Cerebellar nuclear complex (tissue), 1 donor: ENCODE results near the gene WRAP73.

Experiments used
- DNase-seq, 2 experiments: peaks; one replicate each; lab custom pipeline; 2025; lab: John Stamatoyannopoulos, UW

The WRAP73 gene

DNA sequence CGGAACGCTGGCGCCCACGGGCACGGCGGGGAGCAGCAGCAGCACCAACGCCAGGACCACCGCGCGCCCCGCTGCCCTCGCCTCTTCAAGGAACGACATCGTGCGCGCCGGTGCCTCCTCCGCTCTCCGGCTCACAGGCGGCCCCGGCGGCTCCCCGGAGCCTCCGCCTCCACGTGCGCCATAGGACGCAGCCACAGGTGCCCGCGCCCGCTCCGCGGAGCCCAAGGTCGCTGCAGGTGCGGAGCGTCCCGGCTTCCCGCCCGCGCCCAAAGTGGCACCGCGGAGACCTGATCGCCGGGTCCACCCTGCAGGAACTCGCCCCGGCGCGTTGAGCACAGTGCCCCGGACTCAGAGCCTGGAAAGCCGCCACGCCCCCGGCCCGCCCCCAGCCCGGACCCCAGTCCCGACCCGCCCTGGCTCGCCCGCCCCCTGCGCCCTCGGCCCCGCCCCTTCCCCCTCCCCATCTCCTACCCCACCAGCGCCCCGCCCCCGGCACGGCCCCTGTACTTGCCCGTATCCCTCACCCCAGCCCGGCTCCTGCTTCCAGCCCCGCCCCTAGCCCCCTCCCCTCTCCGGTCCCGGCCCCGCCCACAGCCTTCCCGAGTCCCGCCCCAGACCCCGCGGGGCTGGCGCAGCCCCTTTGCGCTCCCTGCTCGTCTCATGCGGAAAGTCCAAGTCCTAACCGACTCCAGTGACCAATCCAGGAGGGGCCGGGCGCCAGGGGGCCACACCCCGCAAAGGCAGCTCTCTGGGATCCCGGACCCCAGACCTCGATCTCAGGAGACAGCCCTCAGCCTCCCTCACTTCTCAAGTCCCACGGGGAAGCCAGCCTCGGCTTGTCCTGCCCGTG, 38.5 kb downstream of the WRAP73 start, which contains the start of gene MEGF6:
TSS of gene MEGF6 (minus strand) at position 339 of the 850 bp plus-strand sequence. CDS start at position 99, 240 bp downstream.
- no peak for DNase-seq

- DNase-seq = no peak
These were observed 39.3 kb downstream of the WRAP73 start for GRCh38 chr1:3610527-3611169.

DNA sequence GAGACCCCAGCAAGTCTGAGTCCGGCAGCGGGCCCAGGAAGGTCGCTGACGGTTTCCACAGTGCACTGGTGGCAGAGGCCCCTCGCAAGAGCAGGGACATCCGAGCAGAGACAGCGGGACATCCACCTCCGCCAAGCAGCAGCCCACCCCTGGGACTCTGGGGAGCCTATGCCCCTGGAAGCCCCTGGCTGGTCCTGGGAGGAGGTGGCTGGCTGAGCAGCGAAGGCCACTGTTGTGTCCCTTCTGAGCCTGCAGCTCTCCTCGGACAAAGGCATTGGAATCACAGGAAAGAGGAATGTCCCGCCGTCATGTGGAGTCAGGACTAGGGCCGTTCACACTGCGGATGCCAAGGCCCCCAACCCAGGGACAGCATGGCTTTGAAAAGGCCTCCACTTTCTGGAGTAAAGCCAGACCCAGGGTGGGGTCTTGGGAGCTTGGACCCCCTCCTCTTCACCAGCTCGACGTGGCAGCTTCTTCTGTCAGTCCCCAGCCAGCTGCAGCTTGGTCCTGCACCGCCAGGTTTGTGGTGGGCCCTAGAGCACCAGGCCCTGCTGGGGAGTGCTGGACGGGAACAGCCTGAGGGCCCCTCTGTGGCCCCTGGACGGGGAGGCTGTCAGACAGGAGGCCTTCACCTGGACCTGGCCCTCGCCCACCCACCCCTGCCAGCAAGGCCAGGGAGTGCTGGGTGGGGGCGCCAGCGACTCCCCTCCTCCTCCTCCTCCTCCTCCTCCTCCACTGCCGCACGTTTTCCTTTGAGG, 40.0 kb downstream of the WRAP73 start:
- DNase-seq = no peak

DNA sequence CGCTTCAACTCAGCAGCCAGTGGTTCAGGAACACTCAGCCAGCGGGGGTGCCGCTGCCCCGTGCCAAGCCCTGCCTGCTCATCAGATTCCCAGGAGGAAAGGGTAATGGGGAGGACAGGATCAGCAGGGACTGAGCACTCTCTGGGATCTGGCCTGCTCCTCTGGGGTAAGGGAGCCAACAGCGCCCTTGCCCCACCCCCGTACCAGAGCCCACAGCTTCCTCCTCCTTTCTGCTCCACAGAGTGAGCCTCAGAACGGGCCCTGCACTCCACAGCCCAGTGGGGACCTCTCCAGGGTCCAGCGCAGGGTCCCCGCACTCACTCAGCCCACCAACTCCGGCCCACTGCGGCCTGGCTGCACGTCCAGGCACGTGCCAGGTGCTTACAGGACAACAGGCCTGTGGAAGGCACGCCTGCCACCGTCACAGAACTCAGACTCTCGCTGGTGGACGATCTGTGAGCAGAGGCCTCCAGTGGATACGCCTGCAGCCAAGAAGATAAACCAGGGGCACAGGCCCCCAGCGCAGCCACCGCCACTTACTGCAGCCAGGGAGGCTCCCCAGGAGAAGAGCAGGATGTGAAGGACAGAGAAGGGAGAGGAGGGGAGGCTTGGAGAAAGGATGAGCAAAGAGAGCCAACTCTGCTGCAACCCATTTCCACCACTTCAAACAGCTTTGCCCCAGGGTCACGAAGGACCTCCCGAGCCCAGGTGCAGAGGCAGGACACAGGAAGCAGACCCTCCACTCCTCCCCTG, 40.7 kb downstream of the WRAP73 start:
- DNase-seq = no peak

- DNase-seq = no peak
These were observed 41.7 kb downstream of the WRAP73 start for GRCh38 chr1:3608154-3608553.

DNA sequence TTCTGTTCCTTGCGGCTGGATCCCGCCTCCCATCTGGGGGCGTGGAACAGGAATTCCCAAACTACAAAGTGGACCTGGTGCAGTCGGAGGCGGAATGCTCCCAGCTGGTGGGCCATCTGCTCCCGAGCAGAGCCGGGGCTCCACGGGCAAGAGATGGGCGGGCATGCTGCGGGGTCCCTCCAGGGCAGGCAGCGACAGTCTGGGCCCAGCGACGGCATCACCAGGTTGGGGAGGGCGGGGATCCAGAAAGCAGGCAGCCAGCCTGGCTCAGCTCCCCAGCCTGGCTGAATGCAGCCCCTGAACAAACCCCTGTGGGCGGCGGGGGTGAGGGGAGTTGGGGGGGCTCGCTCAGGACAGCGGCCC, 42.2 kb downstream of the WRAP73 start:
- no peak for DNase-seq

GRCh38 chr1:3606779-3607702, 42.9 kb downstream of the WRAP73 start:
- DNase-seq = no peak

GRCh38 chr1:3604997-3605823, 44.7 kb downstream of the WRAP73 start:
- DNase-seq = no peak

DNA sequence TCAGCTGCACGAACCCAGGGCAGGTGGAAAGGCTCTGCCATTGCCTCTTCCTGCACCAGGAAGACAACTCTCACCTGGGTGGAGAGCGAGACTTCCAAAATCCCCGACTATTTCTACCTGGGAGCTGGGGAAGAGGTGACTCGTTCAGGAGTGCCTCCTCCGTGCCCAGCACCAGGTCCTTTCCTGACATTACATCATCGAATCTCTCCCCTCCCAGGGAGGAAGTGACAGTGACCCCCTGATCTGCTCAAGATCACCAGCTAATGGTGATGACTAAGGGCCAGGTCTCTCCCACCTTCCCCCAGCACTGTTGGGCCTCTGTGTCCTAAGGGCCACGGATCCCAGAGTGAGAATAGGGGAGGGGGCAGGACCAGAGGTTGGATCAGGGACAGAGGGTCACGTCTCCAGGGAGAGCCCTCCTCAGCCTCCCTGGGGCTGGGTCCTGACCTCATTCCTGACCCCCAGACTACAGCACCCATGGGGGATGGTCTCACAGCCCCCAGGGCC, 45.4 kb downstream of the WRAP73 start:
- no peak for DNase-seq

GRCh38 chr1:3603571-3604467, 46.1 kb downstream of the WRAP73 start:
- DNase-seq = no peak

DNA sequence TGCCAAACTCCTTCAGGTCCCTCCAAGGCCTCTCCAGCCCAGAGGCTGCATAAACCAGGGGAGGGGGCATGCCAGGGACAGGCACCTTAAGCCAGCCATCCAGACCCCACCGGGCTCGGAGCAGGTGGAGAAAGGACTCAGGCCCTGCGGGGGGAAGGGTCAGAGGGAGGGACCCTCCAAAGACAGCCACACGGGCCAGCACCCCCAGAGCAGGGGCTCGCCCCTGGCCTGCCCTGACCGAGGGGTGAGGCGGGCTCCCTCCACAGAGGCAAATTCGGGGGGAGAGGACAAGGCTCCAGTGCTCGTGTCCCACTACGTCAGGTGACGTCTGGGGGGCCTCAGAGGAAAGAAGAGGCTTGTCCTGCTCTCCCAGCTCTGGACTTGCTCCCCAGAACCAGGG, 46.7 kb downstream of the WRAP73 start:
- DNase-seq = no peak

DNA sequence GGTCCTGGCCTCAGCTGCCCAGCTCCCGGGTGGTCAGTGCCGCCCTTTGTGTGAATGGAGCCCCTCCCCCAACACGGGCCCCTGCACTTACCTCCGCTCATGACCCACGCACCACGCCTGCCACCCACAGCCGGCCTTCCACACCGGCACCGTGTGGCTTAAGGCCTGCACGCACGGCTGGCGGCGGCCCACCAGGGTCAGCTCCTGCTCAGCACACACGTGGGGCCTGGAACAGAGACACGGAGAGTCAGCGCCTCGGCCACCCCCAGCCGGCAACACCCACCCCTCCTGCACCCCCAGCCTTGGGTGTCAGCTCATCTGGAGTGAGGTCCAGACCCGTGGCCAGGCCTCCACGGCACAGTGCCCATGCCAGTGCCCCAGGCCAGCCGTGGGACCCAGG, 47.5 kb downstream of the WRAP73 start:
- no peak for DNase-seq

- no peak for DNase-seq
These were observed 48.2 kb downstream of the WRAP73 start for GRCh38 chr1:3601743-3602142.

GRCh38 chr1:3600354-3600753, 49.5 kb downstream of the WRAP73 start:
- no peak for DNase-seq

DNA sequence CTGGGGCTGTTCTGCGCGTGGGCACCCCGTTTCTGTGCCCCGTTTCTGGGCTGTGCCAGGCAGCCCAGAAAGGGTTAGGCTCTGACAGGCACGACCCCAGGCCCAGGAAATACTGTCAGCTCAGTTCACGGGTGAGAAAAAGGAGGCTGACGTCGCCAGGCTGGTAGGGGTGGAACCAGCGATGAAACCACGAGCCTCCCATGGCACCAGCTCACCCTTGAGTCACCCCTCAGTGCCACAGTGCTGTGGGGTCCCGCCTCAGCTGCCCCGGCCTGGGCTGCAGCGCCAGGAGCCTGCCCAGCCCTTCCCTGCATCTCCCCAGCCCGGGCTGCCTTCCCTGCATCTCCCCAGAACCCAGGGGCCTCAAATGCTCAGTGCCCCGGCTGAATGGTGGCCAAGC, 50.1 kb downstream of the WRAP73 start:
- DNase-seq = no peak

DNA sequence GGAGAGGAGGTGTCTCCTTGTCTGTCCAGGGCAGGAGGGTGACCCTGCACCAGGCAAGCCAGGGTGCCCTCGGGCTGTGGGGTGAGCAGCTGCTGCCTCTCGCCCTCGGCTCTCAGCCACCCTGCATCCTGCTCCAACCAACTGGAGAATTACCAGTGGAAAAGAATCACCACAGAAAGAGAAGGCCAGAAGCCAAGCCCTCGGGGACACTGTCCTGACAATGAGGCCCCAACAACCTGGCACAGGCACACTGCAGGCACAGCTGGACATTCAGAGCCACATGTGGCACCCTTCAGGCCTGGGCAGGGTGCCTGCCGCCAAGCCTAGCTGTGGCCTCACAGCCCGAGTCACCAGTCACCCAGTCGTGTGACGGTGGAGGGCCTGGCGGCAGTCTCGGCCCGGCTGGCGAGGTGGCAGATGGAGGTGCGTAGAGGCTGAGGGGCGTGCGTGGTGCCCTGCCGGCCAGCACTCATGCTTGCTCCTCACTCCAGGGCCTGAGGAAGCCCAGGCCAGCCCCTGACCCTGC, 50.6 kb downstream of the WRAP73 start:
- DNase-seq = peak in 1 of 2 experiments; percentile 12

GRCh38 chr1:3598522-3599285, 51.2 kb downstream of the WRAP73 start:
- DNase-seq = no peak

DNA sequence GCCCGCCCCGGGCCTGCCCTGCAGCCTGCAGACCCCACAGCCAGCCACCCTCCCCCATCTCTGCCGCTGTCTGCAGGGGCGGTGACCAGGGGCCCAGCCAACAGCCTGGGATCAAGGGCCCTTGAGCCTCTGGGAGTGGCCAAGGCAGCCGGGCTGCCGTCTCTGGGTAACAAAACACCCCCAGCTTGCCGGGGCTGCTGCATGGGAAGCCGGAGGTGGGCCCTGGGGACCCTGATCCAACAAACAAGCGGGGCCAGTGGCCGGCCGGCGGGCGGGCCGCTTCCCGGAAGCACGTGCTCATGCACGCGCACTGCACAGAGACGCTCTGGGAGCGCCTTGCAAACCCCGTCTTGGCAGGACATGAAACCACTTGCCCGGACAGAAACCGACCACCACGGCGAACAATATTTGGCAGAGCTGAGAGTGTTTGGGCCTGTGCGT, 51.8 kb downstream of the WRAP73 start:
- no peak for DNase-seq
